GM10266 (cell line): ENCODE results near the gene PKLR.
"Not testable (repeated sequence)": the region's sequence is repeated elsewhere in the genome, so short reads cannot be mapped to it uniquely, and the experiment has no call there.

Experiments
- DNase-seq: peaks from one replicate; pipeline ENCODE4 v3.0.0; 2012; ENCODE audit errors: extremely low spot score
- TF ChIP-seq, protein P1 (sequence below): IDR thresholded peaks from 2 replicates; pipeline ENCODE4 v1.5.1; 2012; ENCODE audit warnings: mild to moderate bottlenecking, low read depth; ENCODE audit not compliant: control insufficient read depth, insufficient read depth; ENCODE audit errors: missing control alignments

The PKLR gene

DNA sequence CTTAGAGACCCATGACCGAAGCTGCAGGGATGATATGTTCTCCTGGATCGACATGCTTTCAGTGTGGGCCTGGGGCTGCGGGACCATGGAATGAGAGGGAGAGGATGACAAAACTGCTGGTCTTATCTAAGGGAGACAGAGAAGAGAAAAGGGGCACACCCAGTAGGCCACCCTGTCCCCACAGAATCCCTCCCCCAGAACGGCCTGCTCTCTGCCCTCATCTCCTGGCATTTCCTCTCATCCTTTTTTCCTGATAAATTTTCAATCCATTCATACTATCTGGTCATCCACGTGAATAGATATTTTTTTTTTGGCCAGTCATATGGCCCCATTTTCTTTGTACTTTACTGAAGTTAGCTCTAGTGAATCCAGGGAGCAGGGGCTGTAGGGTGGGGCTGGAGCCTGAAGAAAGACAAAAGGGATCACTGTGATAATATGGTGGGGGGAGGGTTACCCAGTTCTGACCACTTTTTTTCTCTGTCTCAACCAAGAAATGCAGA lies at the start of gene PKLR:
PKLR (minus strand) TSS at position 97 of the 500 bp plus-strand sequence; CDS start at position 54, 43 bp downstream.
- TF ChIP-seq, protein P1, sequence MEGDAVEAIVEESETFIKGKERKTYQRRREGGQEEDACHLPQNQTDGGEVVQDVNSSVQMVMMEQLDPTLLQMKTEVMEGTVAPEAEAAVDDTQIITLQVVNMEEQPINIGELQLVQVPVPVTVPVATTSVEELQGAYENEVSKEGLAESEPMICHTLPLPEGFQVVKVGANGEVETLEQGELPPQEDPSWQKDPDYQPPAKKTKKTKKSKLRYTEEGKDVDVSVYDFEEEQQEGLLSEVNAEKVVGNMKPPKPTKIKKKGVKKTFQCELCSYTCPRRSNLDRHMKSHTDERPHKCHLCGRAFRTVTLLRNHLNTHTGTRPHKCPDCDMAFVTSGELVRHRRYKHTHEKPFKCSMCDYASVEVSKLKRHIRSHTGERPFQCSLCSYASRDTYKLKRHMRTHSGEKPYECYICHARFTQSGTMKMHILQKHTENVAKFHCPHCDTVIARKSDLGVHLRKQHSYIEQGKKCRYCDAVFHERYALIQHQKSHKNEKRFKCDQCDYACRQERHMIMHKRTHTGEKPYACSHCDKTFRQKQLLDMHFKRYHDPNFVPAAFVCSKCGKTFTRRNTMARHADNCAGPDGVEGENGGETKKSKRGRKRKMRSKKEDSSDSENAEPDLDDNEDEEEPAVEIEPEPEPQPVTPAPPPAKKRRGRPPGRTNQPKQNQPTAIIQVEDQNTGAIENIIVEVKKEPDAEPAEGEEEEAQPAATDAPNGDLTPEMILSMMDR, result no peak
- DNase-seq, result no peak

DNA sequence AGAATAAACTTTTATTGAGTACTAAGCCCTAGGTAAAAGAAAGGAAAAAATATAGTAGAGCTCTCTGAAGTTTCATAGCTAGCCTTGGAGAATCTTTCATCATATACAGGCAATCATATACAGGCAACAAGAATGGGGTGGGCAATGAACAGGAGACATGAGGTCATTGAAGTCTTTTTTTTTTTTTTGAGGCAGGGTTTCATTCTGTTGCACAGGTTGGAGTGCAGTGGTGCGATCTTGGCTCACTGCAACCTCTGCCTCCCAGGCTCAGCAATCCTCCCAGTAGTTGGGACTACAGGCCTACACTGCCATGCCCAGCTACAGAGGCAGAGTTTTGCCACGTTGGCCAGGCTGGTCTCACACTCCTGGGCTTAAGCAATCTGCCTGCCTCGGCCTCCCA lies 41.6 kb upstream of the PKLR start:
- DNase-seq, result no peak
- TF ChIP-seq, protein P1, result no peak

DNA sequence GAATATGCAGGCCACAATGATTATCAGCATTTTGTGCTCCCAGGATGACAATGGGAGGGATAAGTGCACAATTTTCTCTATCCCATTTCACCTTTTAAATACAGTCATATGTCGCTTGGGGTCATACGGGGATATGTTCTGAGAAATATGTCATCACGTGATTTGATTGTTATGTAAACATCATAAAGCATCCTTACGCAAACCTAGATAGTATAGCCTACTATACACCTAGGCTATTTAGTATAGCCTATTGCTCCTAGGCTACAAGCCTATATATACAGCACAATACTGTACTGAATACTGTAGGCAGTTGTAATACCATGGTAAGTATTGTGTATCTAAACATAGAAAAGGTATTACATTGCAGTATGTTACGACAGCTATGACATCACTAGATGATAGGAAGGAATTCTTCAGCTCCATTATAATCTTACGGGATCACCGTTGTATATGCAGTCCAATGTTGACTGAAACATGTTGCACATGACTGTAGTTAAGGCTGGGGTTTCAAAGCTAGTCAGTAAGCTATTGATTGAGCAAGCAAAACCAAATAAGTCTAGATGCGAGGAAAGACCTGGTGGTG lies 38.4 kb upstream of the PKLR start:
- TF ChIP-seq, protein P1, result no peak
- no peak for DNase-seq

DNA sequence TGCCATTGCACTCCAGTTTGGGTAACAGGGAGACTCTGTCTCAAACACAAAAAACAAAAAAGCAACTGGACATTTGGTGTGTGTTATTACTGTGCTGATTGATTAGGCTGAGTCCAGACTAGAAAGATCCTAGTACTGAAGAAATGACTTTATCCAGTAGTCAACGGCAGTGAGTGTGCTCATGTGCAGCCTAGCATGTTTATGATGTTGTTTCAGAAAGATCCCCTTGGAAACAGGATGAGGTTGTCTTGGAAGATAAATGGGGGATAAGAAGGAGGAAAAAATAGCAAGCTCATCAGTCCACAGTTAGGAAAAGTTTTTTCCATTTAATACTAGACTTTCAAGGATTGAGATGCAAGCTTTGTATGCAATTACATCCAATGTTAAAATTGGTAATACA lies 33.7 kb upstream of the PKLR start:
- no peak for DNase-seq
- TF ChIP-seq, protein P1, result no peak

DNA sequence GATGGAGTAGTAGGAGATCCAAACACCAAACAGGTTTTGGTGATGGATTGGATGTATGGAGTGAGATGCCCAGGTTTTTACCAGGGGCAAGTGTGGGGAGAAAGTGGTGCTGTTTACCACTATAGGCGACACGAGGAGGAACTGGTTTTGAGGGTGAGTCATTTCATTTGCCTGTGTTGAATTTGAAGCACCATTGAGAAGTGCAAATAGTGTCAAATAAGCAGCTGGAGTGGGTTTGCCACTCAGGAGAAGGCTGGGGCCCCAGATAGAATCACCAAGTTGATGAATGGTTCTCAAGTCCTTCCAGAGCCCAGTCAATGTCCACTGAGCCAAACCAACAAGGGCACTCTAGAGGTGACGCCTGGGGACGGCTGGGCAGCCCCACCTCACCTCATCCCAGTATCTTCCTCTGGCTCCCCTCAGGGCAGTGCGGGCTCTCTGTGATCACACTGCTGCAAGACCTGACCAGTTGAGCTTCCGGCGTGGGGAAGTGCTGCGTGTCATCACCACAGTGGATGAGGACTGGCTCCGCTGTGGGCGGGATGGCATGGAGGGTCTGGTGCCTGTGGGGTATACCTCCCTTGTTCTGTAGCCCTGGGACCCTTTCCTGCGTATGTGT lies 28.9 kb upstream of the PKLR start:
- TF ChIP-seq, protein P1, result no peak
- DNase-seq, result no peak

DNA sequence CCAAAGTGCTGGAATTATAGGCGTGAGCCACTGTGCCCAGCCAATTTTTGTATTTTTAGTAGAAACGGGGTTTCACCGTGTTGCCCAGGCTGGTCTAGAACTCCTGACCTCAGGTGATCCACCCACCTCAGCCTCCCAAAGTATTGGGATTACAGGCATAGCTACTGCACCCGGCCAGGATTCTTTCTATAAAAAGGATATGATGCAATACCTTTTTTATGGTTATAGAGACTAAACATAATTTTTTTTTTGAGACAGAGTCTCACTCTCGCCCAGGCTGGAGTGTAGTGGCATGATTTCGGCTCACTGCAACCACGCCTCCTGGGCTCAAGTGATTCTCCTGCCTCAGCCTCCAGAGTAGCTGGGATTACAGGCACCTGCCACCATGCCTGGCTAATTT lies 27.6 kb upstream of the PKLR start:
- not testable (repeated sequence) for DNase-seq

DNA sequence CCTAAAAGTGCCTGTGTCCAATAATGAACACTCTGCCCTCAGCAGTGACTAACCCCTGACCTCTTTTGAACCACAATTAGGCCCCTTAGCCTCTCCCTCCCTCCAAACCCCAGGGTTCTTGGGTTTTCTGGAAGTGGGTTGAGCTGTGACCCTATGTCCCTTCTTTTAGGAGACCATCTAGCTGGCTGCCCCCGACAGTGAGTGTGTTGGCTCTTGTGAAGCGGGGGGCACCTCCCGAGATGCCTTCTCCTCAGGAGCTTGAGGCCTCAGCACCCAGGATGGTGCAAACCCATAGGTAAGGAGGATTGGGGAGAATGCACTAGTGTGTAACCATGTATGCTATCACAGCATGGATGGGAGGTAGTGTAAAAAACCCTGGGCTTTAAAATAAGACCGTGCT lies 26.7 kb upstream of the PKLR start:
- TF ChIP-seq, protein P1, result no peak
- no peak for DNase-seq
